ENCODE data around the gene PRG3.

The PRG3 gene

GRCh38 chr11:57376095-57377090 is 4.6 kb downstream of the PRG3 start:
- no peak overlapping the region for H3K4me3 ChIP-seq (ENCODE audit: low read depth, low read length)
- no peak for TF ChIP-seq CTCF (IDR thresholded peaks at IDR 0.05; ENCODE audit: low read depth, low read length, missing control alignments)
- DNase-seq (ENCODE audit: low read depth), result no peak

GRCh38 chr11:57375490-57375889 is 5.5 kb downstream of the PRG3 start:
- no peak for TF ChIP-seq CTCF (IDR thresholded peaks at IDR 0.05; ENCODE audit: low read depth, low read length, missing control alignments)
- H3K4me3 ChIP-seq (ENCODE audit: low read depth, low read length), result no peak overlapping the region
- no peak for DNase-seq (ENCODE audit: low read depth)

GRCh38 chr11:57374966-57375365 is 6.0 kb downstream of the PRG3 start:
- no peak overlapping the region for H3K4me3 ChIP-seq (ENCODE audit: low read depth, low read length)
- no peak for DNase-seq (ENCODE audit: low read depth)
- TF ChIP-seq CTCF (IDR thresholded peaks at IDR 0.05; ENCODE audit: low read depth, low read length, missing control alignments), result no peak

GRCh38 chr11:57373146-57373545 is 7.8 kb downstream of the PRG3 start:
- DNase-seq (ENCODE audit: low read depth), result no peak
- no peak overlapping the region for H3K4me3 ChIP-seq (ENCODE audit: low read depth, low read length)
- TF ChIP-seq CTCF (IDR thresholded peaks at IDR 0.05; ENCODE audit: low read depth, low read length, missing control alignments), result no peak

GRCh38 chr11:57370941-57371340 is 10.0 kb downstream of the PRG3 start:
- no peak for TF ChIP-seq CTCF (IDR thresholded peaks at IDR 0.05; ENCODE audit: low read depth, low read length, missing control alignments)

GRCh38 chr11:57370251-57370650 is 10.7 kb downstream of the PRG3 start:
- DNase-seq (ENCODE audit: low read depth), result no peak
- TF ChIP-seq CTCF (IDR thresholded peaks at IDR 0.05; ENCODE audit: low read depth, low read length, missing control alignments), result no peak
- no peak overlapping the region for H3K4me3 ChIP-seq (ENCODE audit: low read depth, low read length)

More at GRCh38 chr11:57370941-57371340, 10.0 kb downstream of the PRG3 start:
- no peak overlapping the region for H3K4me3 ChIP-seq (ENCODE audit: low read depth, low read length)
- DNase-seq (ENCODE audit: low read depth), result no peak

Measured in GM12864 (cell line).